MV-4-11 (cell line): ENCODE results near the gene PRDM16.
A peak's percentile ranks its signal among the peaks of the same experiment; 100 is the strongest.

Experiments used
- DNase-seq: peaks from one replicate; lab custom pipeline; 2025; lab: John Stamatoyannopoulos, UW

The PRDM16 gene

GRCh38 chr1:3306583-3307291 lies 237.7 kb downstream of the PRDM16 start:
- DNase-seq = peak; percentile 82

GRCh38 chr1:3307359-3307758 lies 238.4 kb downstream of the PRDM16 start:
- no peak for DNase-seq

- no peak for DNase-seq
These were observed 239.1 kb downstream of the PRDM16 start for GRCh38 chr1:3308053-3308452.

- no peak for DNase-seq
These were observed 241.9 kb downstream of the PRDM16 start for GRCh38 chr1:3310718-3311400.

GRCh38 chr1:3311711-3312110 lies 242.7 kb downstream of the PRDM16 start:
- DNase-seq = no peak

GRCh38 chr1:3312310-3312897 lies 243.4 kb downstream of the PRDM16 start:
- no peak for DNase-seq

GRCh38 chr1:3312898-3313575 lies 244.0 kb downstream of the PRDM16 start:
- peak; percentile 97 for DNase-seq

GRCh38 chr1:3313576-3313950 lies 244.6 kb downstream of the PRDM16 start:
- DNase-seq = peak; percentile 12

- no peak for DNase-seq
These were observed 245.7 kb downstream of the PRDM16 start for GRCh38 chr1:3314491-3315381.

- DNase-seq = no peak
These were observed 246.7 kb downstream of the PRDM16 start for GRCh38 chr1:3315399-3316339.

- peak; percentile 76 for DNase-seq
These were observed 247.4 kb downstream of the PRDM16 start for GRCh38 chr1:3316340-3316943.

- DNase-seq = no peak
These were observed 248.5 kb downstream of the PRDM16 start for GRCh38 chr1:3317456-3317855.

GRCh38 chr1:3318329-3318728 lies 249.3 kb downstream of the PRDM16 start:
- DNase-seq = no peak

- DNase-seq = peak; percentile 84
These were observed 250.9 kb downstream of the PRDM16 start for GRCh38 chr1:3319874-3320245.

GRCh38 chr1:3320246-3321152 lies 251.5 kb downstream of the PRDM16 start:
- peak; percentile 20 for DNase-seq

GRCh38 chr1:3321559-3322449 lies 252.8 kb downstream of the PRDM16 start:
- DNase-seq = peak; percentile 33

GRCh38 chr1:3322450-3323020 lies 253.5 kb downstream of the PRDM16 start:
- DNase-seq = no peak
